HG02943 (cell line): Measurements from ENCODE around the gene SLC12A9.

ENCODE experiments used
- ATAC-seq: cut with Tn5 transposase; IDR thresholded peaks from one replicate; pipeline ENCODE4 v1.9.1; 2021; ENCODE audit warnings: mild to moderate bottlenecking, low read depth, moderate library complexity; ENCODE audit not compliant: unreplicated experiment

Gene SLC12A9

DNA sequence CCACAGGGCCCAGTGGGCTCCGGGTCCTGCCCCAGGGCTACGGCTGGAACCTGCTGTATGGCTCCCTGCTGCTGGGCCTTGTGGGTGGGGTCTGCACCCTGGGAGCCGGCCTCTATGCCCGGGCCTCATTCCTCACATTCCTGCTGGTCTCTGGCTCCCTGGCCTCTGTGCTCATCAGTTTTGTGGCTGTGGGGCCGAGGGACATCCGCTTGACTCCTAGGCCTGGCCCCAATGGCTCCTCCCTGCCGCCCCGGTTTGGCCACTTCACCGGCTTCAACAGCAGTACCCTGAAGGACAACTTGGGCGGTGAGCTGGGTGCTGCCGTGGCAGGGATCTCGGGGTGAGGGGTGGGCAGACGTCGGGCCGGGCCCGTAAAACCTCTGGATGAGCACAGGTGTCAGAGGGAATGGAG, 4.4 kb downstream of the SLC12A9 start:
- ATAC-seq = no peak

DNA sequence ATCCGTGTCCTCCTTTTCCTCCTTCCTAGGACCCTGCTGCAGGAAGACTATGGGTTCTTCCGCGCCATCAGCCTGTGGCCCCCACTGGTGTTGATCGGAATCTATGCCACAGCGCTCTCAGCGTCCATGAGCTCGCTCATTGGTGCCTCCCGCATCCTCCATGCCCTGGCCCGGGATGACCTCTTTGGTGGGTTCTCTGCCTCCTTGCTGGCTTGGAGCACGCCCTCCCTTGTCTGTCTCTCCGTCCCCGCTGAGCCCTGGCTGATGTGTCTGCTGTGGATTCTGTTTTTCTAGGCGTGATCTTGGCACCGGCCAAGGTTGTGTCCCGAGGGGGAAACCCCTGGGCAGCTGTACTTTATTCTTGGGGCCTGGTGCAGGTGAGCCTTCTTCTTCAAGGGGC, 7.3 kb downstream of the SLC12A9 start:
- no peak for ATAC-seq

DNA sequence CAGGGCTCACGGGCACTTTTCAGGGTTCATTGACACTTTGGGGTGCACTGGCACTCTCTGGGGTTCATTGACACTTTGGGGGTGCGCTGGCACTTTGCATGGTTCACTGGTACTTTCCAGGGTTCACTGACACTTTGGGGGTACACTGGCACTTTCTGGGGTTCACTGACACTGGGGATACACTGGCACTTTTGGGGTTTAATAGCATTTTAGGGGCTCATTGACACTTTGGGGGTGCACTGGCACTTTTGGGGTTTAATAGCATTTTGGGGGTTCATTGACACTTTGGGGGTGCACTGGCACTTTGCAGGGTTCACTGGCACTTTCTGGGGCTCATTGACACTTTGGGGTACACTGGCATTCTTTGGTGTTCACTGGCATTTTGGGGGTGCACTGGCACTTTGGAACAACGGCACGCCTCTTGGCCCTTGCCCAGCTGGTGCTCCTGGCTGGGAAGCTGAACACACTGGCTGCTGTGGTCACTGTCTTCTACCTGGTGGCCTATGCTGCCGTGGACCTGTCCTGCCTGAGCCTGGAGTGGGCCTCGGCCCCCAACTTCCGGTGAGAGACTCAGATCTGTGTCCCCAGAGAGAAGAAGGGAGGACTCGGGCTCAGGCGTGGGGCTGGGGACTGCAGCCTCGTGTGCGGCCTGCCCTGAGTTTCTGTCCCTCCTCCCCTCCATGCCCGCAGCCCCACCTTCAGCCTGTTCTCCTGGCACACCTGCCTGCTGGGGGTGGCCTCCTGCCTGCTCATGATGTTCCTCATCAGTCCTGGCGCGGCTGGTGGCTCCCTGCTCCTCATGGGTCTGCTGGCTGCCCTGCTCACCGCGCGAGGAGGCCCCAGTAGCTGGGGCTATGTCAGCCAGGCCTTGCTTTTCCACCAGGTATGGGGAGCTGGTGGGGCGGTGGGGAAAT, 8.4 kb downstream of the SLC12A9 start:
- ATAC-seq = no peak

DNA sequence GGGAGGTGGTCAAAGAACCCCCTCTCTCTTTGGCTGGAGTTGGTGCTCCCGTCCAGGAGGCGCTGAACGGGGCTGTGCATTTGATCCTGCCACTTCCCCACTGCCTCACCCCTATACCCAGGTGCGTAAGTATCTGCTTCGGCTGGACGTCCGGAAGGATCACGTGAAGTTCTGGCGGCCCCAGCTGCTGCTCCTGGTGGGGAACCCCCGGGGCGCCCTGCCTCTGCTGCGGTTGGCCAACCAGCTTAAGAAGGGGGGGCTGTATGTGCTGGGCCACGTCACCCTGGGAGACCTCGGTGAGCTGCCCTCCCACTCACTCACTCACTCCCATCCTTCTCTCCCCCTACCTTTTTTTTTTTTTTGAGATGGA, 9.1 kb downstream of the SLC12A9 start:
- no peak for ATAC-seq

DNA sequence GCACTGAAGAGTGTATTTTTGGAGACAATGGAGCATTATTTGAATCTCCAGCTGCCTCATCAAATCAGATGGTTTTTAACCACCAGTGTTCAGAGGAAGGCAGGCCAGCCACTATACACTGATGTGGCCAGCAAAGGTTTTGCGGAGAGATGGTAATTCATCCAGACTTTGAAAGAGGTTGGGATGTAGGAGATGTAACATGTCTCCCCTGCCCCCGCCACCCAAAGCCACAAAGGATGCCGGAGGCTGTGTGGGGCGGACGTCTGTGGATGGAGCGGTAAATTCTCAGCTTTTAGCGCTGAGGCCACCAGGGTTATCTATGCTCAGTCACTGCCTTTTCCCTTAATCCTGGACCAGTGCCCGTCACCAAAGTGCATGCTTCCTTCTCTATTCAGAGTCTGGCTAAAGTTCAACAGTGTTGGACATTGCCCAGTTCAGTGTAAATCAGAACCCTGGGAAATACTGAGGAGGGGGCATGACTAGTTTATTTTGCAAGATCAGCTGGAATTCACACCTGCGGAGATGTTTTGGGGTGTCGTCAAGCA, 11.0 kb downstream of the SLC12A9 start:
- ATAC-seq = no peak

DNA sequence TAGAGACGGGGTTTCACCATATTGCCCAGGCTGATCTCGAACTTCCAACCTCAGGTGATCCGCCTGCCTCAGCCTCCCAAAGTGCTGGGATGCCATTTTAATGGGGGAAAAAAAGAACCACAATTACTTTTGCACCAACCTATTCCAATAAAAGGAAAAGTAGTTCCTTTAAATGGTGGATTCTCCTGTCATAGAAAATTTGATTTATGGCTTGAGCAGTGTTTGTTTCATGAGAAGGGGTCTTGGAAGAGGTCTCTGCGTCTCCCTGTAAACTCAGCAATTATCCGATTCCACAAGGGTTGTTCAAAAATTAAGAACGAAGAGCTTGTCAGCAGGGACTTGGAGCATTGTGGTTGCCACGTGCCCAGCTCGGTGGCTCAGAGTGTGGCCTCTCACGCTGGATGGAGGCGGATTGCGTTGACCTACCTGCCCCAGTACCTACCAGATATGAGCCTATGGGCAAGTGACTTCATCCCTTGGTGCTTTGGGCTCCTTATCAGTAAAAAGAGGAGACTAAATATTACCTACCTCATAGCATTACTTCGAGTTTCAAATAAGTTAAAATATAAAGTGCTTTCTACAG, 11.8 kb downstream of the SLC12A9 start:
- ATAC-seq = no peak

DNA sequence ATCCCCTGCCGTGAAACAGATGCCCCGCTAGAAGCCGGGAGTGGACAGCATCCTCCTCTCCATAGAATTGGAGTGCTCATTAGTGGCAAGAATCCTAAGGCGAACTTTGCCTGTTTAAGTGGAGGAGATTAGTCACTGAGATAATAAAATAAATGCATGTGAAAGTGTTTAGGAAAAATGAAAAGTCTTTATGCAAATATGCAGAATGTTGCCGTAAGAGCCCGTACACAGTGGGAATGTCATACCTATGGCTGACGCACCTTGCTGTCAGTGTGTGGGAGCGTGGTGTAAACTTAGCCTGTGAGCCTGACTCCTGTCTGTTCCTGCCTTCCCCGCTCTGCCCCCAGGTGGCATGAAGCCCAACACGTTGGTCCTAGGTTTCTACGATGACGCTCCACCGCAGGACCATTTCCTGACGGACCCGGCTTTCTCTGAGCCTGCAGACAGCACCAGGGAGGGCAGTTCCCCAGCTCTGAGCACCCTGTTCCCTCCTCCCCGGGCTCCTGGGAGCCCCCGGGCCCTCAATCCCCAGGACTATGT, 12.9 kb downstream of the SLC12A9 start:
- no peak for ATAC-seq

DNA sequence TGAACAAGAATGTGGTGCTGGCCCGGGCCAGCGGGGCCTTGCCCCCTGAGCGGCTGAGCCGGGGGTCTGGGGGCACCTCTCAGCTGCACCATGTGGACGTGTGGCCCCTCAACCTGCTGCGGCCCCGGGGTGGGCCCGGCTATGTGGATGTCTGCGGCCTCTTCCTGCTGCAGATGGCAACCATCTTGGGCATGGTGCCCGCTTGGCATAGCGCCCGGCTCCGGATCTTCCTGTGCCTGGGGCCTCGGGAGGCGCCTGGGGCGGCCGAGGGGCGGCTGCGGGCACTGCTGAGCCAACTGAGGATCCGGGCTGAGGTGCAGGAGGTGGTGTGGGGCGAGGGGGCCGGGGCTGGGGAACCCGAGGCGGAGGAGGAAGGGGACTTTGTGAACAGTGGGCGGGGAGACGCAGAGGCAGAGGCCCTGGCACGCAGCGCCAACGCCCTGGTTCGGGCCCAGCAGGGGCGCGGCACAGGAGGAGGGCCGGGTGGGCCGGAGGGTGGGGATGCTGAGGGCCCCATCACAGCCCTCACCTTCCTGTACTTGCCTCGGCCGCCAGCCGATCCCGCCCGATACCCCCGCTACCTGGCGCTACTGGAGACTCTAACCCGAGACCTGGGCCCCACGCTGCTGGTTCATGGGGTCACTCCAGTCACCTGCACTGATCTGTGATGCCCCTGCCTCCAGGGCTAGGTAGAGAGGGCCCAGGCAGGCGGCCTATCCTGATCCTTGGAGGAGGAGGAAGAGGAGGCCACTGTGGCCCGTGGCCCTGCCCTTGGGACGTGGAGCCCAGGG, 13.6 kb downstream of the SLC12A9 start:
- no peak for ATAC-seq

DNA sequence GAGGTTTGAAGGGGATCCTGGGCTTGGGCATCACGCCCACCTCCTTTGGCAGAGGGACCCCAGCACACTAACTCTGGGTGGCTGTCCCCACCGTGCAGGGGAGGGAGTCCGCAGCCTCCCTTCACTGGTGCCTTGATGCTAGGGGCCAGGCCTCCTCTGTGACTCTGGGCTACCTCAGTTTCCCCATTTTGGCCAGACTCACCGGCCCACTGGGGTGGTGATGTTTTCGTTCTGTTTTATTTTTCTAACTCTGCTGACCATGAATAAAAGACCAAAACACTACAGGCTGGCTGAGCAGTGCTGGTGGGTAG, 14.2 kb downstream of the SLC12A9 start:
- no peak for ATAC-seq

DNA sequence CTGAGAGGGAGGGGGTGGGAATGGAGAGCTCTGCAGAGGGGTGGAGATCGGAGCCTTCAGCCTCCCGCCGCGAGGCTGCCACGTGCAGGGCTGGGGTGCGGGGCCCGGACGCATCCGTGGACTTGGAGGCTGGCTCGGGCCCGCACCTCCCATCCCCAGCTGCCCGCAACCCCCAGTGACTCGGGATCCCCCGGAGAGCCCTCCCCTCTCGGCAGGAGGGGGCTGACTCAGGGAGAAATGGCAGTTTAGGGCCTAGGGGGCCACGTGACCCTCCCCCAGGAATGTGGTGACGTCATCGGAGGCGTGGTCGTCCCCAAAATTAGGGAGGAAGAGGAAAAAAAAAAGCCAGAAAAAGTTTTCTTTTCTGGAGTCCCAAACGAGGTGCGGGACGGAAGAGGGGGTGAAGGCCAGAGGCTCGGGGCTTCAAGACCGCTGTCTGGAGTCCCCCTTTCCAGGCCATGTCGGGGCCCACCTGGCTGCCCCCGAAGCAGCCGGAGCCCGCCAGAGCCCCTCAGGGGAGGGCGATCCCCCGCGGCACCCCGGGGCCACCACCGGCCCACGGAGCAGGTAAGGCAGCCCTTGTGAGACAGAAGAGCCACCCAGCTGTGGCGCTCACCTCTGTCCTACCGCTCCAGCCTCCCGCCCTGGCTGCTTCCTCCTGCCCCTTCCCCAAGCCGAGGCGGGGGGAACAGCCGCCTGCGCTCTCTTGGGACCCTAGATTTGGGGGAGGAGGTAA, 14.7 kb downstream of the SLC12A9 start, which contains the start of gene TRIP6:
Gene TRIP6, plus strand, starts transcription at position 348 of the 736 bp plus-strand sequence. Its CDS starts 111 bp downstream, at position 459.
- no peak for ATAC-seq

DNA sequence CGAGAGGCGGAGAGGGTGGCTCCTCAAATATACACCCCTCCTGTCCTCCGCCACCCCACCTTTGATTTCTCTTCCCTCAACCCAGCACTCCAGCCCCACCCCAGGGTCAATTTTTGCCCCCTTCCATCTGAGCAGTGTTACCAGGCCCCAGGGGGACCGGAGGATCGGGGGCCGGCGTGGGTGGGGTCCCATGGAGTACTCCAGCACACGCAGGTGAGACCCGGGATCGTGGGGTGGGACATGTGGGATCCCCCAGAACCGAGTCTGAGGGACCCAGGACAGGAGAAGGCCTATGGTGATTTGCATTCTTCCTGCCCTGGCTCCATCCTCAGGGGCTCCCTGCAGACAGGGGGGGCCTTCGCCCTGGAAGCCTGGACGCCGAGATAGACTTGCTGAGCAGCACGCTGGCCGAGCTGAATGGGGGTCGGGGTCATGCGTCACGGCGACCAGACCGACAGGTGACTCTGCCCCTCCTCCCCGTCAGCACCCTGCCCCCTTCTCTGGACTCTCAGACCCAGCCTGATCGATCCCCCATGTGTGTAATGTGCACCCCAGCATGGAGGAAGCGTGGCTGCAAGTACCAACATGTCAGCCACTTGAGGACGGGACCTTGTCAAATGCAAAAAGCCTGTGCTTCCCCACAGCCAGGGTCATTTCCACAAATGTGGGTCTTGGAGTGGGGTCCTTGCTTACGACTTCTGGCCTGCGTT, 15.4 kb downstream of the SLC12A9 start:
- no peak for ATAC-seq

DNA sequence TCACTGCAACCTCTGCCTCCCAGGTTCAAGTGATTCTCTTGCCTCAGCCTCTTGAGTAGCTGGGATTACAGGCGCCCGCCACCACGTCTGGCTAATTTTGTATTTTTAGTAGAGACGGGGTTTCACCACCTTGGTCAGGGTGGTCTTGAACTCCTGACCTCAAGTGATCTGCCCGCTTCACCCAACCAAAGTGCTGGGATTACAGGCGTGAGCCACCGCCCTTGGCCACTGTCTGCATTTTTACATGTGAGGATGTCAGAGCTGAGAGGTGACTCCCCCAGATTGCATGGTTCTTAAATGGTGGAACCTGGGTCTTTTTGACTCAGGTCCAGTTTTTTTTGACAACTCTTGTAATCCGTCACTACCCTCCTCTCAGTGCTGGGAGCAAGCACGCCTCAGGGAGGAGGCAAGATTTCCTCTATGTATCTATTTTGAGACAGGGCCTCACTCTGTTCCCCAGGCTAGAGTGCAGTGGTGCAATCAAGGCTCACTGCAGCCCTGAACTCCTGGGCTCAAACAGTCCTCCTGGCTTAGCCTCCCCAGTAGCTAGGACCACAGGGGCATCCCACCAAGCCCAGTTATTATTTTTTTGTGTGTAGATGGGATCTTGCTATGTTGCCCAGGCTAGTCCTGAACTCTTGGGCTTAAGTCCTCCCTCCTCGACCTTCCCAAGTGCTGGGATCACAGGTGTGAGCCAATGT, 21.2 kb downstream of the SLC12A9 start:
- no peak for ATAC-seq

DNA sequence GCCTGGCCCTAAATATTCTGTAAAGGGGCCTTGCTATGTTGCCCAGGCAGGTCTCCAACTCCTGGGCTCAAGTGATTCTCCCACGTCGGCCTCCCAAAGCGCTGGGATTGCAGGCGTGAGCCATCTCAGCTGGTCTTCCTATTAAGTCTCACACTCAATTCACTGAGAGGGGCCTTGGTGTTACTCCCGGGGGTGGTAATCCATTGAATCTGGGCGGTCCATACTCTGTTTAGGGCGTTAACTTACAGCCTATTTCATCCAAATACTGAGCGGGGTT, 21.7 kb downstream of the SLC12A9 start:
- no peak for ATAC-seq

DNA sequence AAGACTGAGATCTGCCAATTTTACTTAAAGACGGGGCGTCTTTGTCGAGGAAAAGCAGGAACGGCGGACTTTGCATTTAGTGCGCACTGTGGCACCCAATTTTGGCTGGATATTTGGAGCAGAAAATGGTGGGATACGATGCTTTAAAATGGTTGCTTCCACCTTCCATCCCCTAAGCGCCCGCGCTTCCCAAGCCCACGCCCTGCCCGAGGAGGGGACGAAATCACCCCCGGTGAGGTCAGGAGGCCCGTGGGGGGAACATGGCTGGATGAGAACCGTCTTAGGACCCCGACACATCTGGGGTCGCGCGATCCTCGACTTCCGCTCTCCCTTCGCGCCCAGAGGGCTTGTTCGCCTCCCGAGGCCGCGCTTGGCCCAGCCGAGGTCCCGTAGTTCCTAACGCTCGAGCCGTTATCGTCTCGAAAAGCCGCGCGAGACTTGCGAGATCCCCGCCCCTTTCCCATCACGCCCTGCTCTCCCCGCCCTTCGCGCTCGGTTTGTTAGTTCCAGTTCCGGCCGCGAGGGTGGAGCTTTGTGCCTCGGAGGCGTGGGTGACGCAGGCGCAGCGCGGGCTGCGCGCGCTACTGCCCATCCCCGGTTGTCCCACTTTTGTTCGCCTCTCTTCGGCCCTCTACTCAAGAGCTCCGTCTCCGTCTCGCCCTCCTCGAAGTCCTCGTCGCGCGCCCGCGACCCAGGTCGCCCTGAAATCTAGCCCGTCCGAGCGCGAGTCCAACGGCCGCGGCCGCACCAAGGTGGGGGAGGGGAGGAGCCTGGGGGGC, 22.3 kb downstream of the SLC12A9 start, which contains the start of gene SRRT:
Gene SRRT, plus strand, starts transcription at position 527 of the 779 bp plus-strand sequence. CDS start 488 bp downstream, outside the sequence.
- ATAC-seq = peak; percentile 76

DNA sequence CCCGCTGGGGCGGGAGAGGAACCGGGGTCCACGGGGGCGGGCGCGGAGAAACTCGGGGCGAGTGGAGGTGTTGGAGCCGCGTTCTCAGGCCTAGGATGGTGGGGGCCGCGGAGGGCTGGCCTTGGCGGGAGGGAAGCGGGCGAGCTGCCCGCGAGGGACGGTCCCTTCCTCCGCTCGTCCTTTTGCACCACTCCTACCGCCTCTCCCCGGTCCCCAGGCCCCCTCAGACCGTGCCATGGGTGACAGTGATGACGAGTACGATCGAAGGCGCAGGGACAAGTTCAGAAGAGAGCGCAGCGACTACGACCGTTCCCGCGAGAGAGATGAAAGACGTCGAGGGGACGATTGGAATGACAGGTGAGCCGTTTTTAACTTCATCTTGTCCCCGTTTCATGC, 22.8 kb downstream of the SLC12A9 start:
- ATAC-seq = peak; percentile 23

DNA sequence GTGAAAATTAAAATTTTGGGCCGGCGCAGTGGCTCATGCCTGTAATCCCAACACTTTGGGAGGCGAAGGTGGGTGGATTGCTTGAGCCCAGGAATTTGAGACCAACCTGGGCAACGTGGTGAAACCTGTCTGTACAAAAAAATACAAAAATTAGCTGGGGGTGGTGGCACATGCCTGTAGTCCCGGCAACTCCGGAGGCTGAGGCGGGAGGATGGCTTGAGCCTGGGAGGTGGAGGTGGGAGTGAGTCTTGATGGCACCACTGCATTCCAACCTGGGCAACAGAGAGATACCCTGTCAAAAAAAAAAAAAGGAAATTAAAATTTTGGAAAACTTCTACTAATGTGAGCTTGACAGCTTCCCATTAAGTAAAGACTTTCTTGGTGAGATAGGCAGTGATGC, 25.5 kb downstream of the SLC12A9 start:
- no peak for ATAC-seq

DNA sequence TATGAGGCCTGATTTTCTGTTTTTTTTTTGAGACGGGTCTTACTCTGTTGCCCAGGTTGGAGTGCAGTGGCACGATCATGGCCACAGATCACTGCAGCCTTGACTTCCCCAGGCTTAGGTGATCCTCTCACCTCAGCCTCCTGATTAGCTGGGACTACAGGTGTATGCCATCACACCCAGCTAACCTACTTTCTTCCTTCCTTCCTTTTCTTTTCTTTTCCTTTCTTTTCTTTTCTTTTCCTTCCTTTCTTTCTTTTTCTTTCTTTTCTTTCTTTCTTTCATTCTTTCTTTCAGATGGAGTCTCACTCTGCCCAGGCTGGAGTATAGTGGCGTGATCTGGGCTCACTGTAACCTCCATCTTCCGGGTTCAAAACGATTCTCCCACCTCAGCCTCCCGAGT, 26.2 kb downstream of the SLC12A9 start:
- no peak for ATAC-seq

DNA sequence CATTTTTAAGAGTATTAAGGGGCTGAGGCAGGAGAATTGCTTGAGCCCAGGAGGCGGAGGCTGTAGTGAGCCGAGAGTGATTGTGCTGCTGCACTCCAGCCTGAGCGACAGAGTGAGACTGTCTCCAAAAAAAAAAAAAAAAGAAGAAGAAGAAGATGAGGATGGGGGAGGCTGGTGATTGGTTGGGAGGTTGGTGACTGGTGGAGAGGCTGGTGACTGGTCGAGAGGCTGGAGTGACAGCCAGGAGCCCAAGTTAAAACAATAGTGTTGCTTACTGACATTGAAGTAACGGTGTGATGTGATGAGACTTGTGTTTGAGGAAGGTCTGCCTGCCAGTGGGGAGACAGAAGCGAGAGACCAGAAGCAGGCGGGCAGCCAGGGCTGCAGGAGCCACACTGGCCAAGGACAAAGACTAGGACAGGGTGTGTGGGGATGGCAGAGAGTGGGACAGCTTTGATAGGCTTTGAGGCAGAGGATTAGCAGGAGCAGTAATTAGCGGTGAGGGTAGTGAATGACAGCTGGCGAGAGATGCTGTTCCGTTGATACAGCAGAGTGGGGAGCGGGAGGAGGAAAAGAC, 27.3 kb downstream of the SLC12A9 start:
- ATAC-seq = no peak
